Activated T-helper 1 cell treated with anti-CD3 and anti-CD28 coated beads, Interleukin-2, amount 50 U/mL, for 16 hours (primary cell): ENCODE measurements around the gene CA12.

ENCODE experiments used
- DNase-seq, 2 donors: peaks; one replicate each; pipeline ENCODE4 v3.0.0-alpha.2; 2020; ENCODE audit warnings: low read depth in 1 of 2, low spot score in 1 of 2

Gene CA12

DNA sequence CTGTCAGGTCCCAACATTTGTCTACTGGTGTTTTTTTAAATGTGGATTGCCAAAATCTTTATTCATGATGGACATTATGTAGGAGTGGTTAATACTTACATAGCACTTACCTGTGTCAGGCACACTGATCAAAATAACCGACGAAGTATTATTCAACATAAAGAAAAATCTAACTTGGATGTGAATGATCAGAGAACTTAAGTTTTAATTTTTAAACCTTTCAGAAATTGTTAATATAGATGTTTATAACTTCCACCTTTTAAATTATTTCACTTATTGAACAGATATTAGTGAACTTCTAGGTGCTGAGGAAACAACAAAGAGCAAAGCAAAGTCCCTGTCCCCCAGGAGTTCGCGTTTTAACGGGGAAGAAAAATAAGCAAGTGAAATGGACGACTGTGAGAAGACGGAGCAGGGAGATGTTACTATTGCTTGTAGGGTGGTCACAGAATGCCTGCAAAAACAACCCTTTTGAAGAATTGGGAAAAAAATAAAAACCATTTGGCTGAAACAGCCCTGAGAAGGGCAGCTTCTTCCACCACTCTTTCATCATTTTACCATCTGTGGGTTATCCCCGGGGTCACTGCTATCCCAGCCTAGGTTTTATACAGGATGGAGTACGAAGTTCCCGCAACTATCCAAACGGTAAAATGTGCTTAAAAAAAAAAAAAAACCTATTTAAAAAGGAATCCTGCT is 105.2 kb downstream of the CA12 start:
- no peak for DNase-seq

- no peak for DNase-seq
These were observed 107.2 kb downstream of the CA12 start for GRCh38 chr15:63274427-63274826.
